Kasumi-1 (cell line): ENCODE data around the gene HSD17B1.
"Not testable (repeated sequence)": the region's sequence is repeated elsewhere in the genome, so short reads cannot be mapped to it uniquely, and the experiment has no call there.

Experiments
- DNase-seq, 2 experiments: peaks; one replicate each; lab custom pipeline; 2025; lab: John Stamatoyannopoulos, UW

HSD17B1 gene

GRCh38 chr17:42547698-42548069 lies 5.0 kb upstream of the HSD17B1 start:
- DNase-seq = no peak

DNA sequence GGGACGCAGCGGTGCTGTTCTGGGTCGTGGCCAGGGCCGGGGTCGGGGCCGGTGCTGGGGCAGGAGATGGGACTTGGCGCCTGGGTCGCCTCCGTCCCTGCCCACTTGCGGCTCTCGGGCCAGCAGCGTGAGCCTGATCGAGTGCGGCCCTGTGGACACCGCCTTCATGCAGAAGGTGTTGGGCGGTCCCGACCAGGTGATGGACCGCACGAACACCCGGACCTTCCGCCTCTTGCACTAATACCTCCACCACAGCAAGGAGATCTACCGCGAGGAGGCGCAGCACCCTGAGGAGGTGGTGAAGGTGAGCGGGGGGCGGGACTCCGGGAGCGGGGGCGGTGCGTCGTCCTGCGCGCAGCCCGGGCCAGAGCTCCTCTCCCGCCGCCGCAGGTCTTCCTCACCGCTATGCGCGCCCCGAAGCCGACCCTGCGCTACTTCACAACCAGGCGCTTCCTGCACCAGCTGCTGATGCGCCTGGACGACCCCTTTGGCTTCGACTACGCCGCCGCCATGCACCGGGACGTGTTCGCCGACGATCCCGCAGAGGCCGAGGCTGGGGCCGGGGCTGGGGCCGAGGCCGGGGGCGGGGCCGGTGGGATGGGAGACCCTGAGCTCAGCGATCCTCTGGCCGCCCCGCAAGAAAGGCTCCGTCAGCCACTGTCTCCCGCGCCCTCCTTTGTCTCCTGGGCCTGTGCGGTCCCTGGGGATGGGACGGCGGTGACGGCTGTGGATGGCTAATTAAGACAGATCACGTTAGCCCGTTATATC lies 4.5 kb upstream of the HSD17B1 start:
- DNase-seq = no peak

DNA sequence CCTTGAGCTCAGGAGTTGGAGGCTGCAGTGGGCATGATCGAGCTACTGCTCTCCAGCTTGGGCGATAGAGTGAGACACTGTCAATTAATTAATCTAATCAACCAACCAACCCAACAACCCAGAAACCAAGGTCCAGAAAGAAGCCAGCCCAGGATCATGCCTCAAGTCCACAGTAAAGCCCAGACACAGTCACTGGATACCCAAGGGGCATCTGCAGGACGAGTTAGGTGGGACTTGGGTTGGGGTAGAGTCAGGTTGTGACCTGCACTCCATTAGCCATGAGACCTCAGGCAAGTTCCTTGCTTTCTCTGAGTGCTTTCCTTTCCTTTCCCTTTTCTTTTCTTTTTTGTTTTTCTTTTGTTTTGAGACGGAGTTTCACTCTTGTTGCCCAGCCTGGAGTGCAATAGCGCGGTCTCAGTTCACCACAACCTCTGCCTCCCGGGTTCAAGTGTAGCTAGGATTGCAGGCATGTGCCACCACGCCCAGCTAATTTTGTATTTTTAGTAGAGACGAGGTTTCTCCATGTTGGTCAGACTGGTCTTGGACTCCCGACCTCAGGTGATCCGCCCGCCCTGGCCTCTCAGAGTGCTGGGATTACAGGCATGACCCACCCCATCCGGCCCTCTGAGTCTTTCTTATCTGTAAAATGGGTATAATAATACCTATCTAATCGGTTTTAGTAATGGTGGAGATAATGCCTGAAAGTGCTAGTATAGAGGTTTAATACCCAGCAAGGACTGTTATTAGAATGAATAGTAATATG lies 3.5 kb upstream of the HSD17B1 start:
- no peak for DNase-seq

- DNase-seq = no peak
Observed at GRCh38 chr17:42553161-42553818, 567 bp downstream of the HSD17B1 start.

DNA sequence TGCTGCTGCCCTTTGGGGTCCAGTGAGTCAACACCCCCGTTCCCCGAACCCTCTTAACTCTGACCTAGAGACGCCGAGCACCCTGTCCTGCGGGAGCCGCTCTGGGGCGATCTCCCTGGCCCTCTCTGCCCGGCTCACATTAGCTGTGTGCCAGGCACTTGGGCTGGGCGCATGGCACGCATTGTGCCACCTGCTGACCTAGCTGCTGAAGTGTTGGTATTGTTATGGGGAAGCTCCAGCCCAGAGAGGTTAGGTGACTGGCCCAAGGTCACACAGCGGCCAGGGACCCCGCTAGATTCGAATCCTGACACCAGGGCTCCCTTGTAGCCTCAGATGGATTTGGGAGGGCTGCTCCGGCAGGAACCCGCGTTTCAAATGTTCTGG lies 1.1 kb downstream of the HSD17B1 start:
- DNase-seq = no peak

DNA sequence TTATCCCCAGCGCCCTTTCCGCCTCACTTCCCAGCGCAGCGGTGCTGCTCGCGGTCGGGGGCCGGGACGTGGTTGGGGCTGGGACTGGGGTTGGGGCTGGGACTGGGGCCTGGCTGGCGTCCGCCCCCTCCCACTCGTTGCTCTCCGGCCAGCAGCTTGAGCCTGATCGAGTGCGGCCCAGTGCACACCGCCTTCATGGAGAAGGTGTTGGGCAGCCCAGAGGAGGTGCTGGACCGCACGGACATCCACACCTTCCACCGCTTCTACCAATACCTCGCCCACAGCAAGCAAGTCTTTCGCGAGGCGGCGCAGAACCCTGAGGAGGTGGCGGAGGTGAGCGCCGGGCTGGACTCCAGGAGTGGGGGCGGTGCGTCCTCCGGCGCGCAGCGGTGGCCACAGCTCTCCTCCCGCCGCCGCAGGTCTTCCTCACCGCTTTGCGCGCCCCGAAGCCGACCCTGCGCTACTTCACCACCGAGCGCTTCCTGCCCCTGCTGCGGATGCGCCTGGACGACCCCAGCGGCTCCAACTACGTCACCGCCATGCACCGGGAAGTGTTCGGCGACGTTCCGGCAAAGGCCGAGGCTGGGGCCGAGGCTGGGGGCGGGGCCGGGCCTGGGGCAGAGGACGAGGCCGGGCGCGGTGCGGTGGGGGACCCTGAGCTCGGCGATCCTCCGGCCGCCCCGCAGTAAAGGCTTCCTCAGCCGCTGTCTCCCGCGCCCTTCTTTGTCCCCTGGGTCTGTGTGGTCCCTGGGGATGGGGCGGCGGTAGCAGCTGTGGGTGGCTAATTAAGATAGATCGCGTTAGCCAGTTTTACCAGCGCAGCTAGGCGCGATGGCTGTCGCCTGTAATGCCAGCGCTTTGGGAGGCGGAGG lies 1.8 kb downstream of the HSD17B1 start:
- DNase-seq = peak; percentile 77 to 85

DNA sequence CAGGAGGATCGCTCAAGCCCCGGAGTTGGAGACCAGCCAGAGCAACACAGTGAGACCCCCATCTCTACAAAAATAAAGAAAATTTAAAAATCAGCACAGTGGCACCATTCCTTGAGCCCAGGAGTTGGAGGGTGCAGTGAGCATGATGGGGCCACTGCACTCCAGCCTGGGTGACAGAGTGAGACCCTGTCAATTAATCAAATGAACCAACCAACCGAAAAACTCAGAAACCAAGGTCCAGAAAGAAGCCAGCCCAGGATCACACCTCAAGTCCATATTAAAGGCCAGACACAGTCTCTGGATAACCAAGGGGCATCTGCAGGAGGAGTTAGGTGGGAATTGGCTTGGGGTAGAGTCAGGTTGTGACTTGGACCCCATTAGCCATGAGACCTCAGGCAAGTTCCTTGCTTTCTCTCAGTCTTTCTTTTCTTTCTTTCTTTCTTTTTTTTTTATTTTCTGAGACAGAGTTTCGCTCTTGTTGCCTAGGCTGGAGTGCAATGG lies 2.4 kb downstream of the HSD17B1 start:
- DNase-seq = no peak

DNA sequence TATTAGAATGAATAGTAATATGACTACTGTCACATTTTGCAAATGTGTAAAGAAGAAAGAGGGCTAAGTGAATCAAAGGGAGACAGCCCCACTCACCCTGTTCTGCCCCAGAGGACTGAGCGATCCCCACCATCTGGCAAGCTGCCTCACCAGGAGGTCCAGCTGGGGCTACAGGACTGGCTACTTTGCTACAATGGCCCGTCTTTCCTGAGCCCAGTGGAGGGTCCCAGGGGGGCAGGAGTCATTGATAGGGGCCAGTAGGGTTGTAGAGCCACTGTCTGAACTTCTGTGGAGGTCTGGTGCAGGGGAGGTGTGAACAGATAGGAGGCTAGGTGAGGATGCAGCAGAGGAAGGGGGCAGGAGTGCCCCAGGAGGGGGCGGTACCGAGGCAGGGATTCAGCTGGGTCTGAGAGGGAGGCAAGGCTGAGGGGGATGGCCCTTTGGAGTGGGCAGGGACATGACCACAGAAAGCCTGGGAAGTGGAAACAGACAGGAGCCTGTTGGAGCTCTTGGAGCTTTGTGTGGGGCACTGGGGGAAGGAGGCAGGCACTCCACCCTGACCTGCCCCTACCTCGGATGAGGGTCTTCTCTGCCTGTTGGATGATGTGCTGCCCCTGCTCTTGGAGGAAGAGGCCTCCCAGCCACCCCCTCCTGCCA lies 3.4 kb downstream of the HSD17B1 start:
- DNase-seq = not testable (repeated sequence)

DNA sequence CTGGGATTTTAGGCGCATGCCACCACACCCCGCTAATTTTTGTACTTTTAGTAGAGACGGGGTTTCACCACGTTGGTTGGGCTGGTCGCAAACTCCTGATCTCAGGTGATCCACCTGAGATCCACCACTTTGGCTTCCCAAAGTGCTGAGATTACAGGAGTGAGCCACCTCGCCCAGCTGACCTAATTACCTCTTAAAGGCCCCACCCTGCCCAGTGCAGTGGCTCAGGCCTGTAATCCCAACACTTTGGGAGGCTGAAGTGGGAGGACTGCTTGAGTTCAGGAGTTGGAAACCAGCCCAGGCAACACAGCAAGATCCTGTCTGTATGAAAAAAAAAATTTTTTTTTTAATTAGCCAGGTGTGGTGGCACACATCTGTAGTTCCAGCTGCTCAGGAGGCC lies 6.4 kb downstream of the HSD17B1 start:
- DNase-seq = no peak

- DNase-seq = no peak
Observed at GRCh38 chr17:42560246-42560645, 7.5 kb downstream of the HSD17B1 start.

GRCh38 chr17:42561897-42562387 lies 9.2 kb downstream of the HSD17B1 start, which contains the start of gene COASY:
COASY (plus strand) TSS chr17:42562148; CDS start chr17:42562623, 475 bp downstream.
- DNase-seq = peak; percentile 94 to 95

DNA sequence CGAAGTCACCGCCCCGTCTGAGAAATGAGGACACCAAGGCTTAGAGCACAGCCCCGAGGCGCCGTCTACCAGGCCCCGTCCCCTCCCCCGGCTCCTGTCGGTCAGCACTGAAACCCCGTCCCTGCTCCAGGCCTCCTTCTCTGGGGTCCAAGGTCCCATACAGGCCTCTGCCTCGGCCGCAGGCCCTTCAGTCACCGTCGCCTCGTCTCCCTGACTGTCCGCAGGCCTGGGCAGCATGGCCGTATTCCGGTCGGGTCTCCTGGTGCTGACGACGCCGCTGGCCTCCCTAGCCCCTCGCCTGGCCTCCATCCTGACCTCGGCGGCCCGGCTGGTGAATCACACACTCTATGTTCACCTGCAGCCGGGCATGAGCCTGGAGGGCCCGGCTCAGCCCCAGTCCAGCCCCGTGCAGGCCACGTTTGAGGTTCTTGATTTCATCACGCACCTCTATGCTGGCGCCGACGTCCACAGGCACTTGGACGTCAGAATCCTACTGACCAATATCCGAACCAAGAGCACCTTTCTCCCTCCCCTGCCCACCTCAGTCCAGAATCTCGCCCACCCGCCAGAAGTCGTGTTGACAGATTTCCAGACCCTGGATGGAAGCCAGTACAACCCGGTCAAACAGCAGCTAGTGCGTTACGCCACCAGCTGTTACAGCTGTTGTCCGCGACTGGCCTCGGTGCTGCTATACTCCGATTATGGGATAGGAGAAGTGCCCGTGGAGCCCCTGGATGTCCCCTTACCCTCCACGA lies 9.8 kb downstream of the HSD17B1 start:
- DNase-seq = peak in 1 of 2 experiments; percentile 21

GRCh38 chr17:42563143-42563509 lies 10.4 kb downstream of the HSD17B1 start:
- DNase-seq = no peak

DNA sequence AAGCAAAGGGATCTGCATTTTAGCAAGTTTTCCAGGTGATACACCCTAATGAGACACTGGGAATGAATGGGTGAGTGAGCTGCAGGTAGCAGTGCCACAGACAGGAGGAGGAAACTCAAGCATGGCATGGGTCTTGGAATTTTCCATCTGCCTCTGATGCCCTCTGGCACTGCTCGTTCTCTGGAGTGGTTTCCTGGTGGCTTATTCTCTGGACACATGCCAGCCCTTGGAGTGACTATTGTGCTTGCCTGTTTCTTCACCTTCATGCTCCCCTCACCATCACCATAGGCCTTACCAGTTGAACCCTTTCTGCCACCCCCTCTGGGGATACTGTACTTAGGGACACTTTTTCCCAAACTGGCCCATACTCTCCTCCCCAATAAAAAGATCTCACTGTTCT lies 10.8 kb downstream of the HSD17B1 start:
- DNase-seq = no peak

DNA sequence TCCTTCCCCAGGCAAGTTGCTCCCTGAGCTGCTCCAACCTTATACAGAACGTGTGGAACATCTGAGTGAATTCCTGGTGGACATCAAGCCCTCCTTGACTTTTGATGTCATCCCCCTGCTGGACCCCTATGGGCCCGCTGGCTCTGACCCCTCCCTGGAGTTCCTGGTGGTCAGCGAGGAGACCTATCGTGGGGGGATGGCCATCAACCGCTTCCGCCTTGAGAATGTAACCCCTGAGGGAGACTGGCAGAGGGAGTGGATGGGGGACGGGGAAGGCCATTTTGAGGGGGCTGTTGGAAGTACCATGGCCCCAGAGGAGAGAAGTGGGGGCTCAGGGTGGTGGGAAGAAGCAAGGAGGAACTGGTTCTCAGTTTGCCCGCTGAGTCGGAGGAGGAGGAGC lies 11.2 kb downstream of the HSD17B1 start:
- DNase-seq = no peak

GRCh38 chr17:42564815-42565522 lies 12.2 kb downstream of the HSD17B1 start:
- DNase-seq = no peak

- no peak for DNase-seq
Observed at GRCh38 chr17:42565523-42566214, 12.9 kb downstream of the HSD17B1 start.

- DNase-seq = no peak
Observed at GRCh38 chr17:42566215-42566882, 13.6 kb downstream of the HSD17B1 start.
